ENCODE measurements around the gene DCX. TPM values are rescaled to one million over a fixed set of nuclear protein-coding genes. Genes with fewer than 3 reads are reported as not detected.

Gene DCX
- total RNA-seq, 4 donors from 2014 or later: 0.04 to 0.26 TPM; not detected in 2

- Histone ChIP-seq H3K4me1 (no peaks in the 10 kb centered on the region), H3K27ac (no peak overlapping the region), H3K4me3 (no peak overlapping the region), H3K27me3 (no peaks in the 10 kb centered on the region), H3K9me3 (no peaks in the 10 kb centered on the region), H3K36me3 (no peaks in the 10 kb centered on the region)
- DNase-seq: no peak
- WGBS, 2 donors: 76 to 100% methylated on average over 1 of the region's 1 CpG
- intact Hi-C loops (cut with DNase I): no loop called here
- no peak for TF ChIP-seq CTCF (IDR thresholded peaks at IDR 0.05)
- TF ChIP-seq POLR2A (IDR thresholded peaks at IDR 0.05): no peak
Measured at GRCh38 chrX:111443946-111444345, 32.0 kb upstream of the DCX start.

GRCh38 chrX:111442791-111443190 is 30.8 kb upstream of the DCX start:
- H3K27ac ChIP-seq: no peak overlapping the region
- no peaks in the 10 kb centered on the region for H3K36me3 ChIP-seq
- H3K4me1 ChIP-seq: no peaks in the 10 kb centered on the region
- intact Hi-C loops (cut with DNase I): no loop called here
- DNase-seq: no peak
- H3K4me3 ChIP-seq: no peak overlapping the region
- TF ChIP-seq POLR2A (IDR thresholded peaks at IDR 0.05): no peak
- no peak for TF ChIP-seq CTCF (IDR thresholded peaks at IDR 0.05)
- H3K9me3 ChIP-seq: no peaks in the 10 kb centered on the region
- no peaks in the 10 kb centered on the region for H3K27me3 ChIP-seq
- 69 to 71% methylated on average over 1 to 2 of the region's 2 CpGs for WGBS, 2 donors

- intact Hi-C loops (cut with DNase I): no loop called here
Measured at GRCh38 chrX:111435469-111435868, 23.5 kb upstream of the DCX start.

GRCh38 chrX:111431001-111431400 is 19.0 kb upstream of the DCX start:
- Histone ChIP-seq H3K4me3 (no peak overlapping the region), H3K36me3 (no peaks in the 10 kb centered on the region), H3K9me3 (no peaks in the 10 kb centered on the region), H3K4me1 (no peaks in the 10 kb centered on the region), H3K27ac (no peak overlapping the region), H3K27me3 (no peaks in the 10 kb centered on the region)
- intact Hi-C loops (cut with DNase I): no loop called here
- 25 to 43% methylated on average over 1 to 2 of the region's 2 CpGs for WGBS, 2 donors
- TF ChIP-seq CTCF (IDR thresholded peaks at IDR 0.05) (no peak), POLR2A (IDR thresholded peaks at IDR 0.05) (no peak)
- DNase-seq: no peak

More at GRCh38 chrX:111435469-111435868, 23.5 kb upstream of the DCX start:
- H3K27me3 ChIP-seq: no peaks in the 10 kb centered on the region
- no peaks in the 10 kb centered on the region for H3K36me3 ChIP-seq
- TF ChIP-seq CTCF (IDR thresholded peaks at IDR 0.05) (no peak), POLR2A (IDR thresholded peaks at IDR 0.05) (no peak)
- no peak for DNase-seq
- no peak overlapping the region for H3K4me3 ChIP-seq
- H3K4me1 ChIP-seq: no peaks in the 10 kb centered on the region
- WGBS, 2 donors: 48 to 82% methylated on average over 1 of the region's 1 CpG
- H3K9me3 ChIP-seq: no peaks in the 10 kb centered on the region
- H3K27ac ChIP-seq: no peak overlapping the region

- TF ChIP-seq POLR2A (IDR thresholded peaks at IDR 0.05) (no peak), CTCF (IDR thresholded peaks at IDR 0.05) (no peak)
- Histone ChIP-seq H3K4me1 (no peaks in the 10 kb centered on the region), H3K9me3 (no peaks in the 10 kb centered on the region), H3K36me3 (no peaks in the 10 kb centered on the region), H3K27ac (no peak overlapping the region), H3K4me3 (no peak overlapping the region), H3K27me3 (peaks cover 0 to 4% (median 2%) of the 10 kb centered on the region in 4 donors)
- 33 to 65% methylated on average over 2 of the region's 2 CpGs for WGBS, 2 donors
- DNase-seq: no peak
- intact Hi-C loops (cut with DNase I): no loop called here
Measured at GRCh38 chrX:111411557-111411956, 435 bp downstream of the DCX start.
